H1 (cell line): ENCODE results near the gene SPOCK1. TPM values are rescaled to one million over a fixed set of nuclear protein-coding genes. Genes with fewer than 3 reads are reported as not detected.

ENCODE experiments used
- CTCF ChIA-PET: fragments of 300-600 bp; sonication (Branson Sonifier 250); formaldehyde crosslinking; loops from one replicate; lab custom pipeline; 2021; ENCODE audit not compliant: partially characterized antibody; lab: Charles Lee
- POLR2A ChIA-PET: fragments of 300-600 bp; sonication (Branson Sonifier 250); formaldehyde crosslinking; loops from one replicate; lab custom pipeline; 2021; ENCODE audit warnings: inconsistent platforms; ENCODE audit not compliant: partially characterized antibody; lab: Charles Lee
- DNase-seq, 2 experiments: peaks; one replicate each; pipeline versions ENCODE4 v3.0.0 to v3.0.0-alpha.2; 2010 to 2022; ENCODE audit warnings: low spot score in 2 of 2, low read depth in 1 of 2, mixed read lengths in 1 of 2
- FAIRE-seq: peaks from 2 replicates; lab custom pipeline; 2011; peaks lifted over from hg19 to GRCh38; lab: Jason Lieb, UNC
- H2AFZ ChIP-seq: 2 replicates; pipeline ENCODE4 v1.8.1; 2012; ENCODE audit warnings: low read length, inconsistent platforms
- H2AK5ac ChIP-seq: 2 replicates; pipeline ENCODE4 v1.6.1; 2013; ENCODE audit warnings: low read depth, low read length
- H2BK120ac ChIP-seq: replicated peaks from 2 replicates; pipeline ENCODE3; 2013; ENCODE audit warnings: low read depth, low read length, inconsistent platforms
- H2BK12ac ChIP-seq: 2 replicates; pipeline ENCODE4 v1.6.1; 2013; ENCODE audit warnings: low read depth, low read length
- H2BK15ac ChIP-seq: 2 replicates; pipeline ENCODE4 v1.6.1; 2013; ENCODE audit warnings: low read length
- H2BK20ac ChIP-seq: 2 replicates; pipeline ENCODE4 v1.6.1; 2013; ENCODE audit warnings: low read length
- H2BK5ac ChIP-seq: 2 replicates; pipeline ENCODE4 v1.6.1; 2013; ENCODE audit warnings: low read depth, low read length
- H3K14ac ChIP-seq: 2 replicates; pipeline ENCODE4 v1.6.1; 2013; ENCODE audit warnings: inconsistent platforms; ENCODE audit not compliant: insufficient read length
- H3K18ac ChIP-seq: 2 replicates; pipeline ENCODE4 v1.6.1; 2013; ENCODE audit warnings: low read length; ENCODE audit errors: extremely low read depth
- H3K23ac ChIP-seq: 2 replicates; pipeline ENCODE4 v1.6.1; 2013; ENCODE audit warnings: inconsistent platforms; ENCODE audit not compliant: insufficient read length
- H3K23me2 ChIP-seq: 2 replicates; pipeline ENCODE4 v1.6.1; 2013; ENCODE audit warnings: low read depth, low read length
- H3K27ac ChIP-seq: 2 replicates; pipeline ENCODE4 v1.6.1; 2011; ENCODE audit warnings: low read depth, low read length, inconsistent platforms
- H3K27me3 ChIP-seq, 4 experiments: replicated peaks in 1 of 4; 1 replicate in 1 of 4; 2 replicates in 3 of 4; pipeline versions ENCODE4 v1.6.1 to v1.8.1; 2011 to 2013; ENCODE audit warnings: low read length in 3 of 4, mild to moderate bottlenecking in 3 of 4, inconsistent platforms in 2 of 4, mixed read lengths in 2 of 4, moderate library complexity in 1 of 4; ENCODE audit not compliant: control insufficient read depth in 3 of 4, insufficient read depth in 3 of 4; ENCODE audit errors: extremely low read depth in 1 of 4
- H3K36me3 ChIP-seq, 4 experiments: 2 replicates each; pipeline versions ENCODE4 v1.6.1 to v1.8.1; 2011 to 2013; ENCODE audit warnings: mild to moderate bottlenecking in 4 of 4, low read length in 3 of 4, moderate library complexity in 2 of 4, control low read depth in 1 of 4, inconsistent platforms in 1 of 4; ENCODE audit not compliant: insufficient read depth in 4 of 4, control insufficient read depth in 2 of 4
- H3K4ac ChIP-seq: replicated peaks from 2 replicates; pipeline ENCODE3; 2013; ENCODE audit warnings: low read length, low read depth, mixed read lengths, inconsistent platforms; ENCODE audit not compliant: insufficient read length
- H3K4me1 ChIP-seq, 4 experiments: replicated peaks in 1 of 4; 1 replicate in 1 of 4; 2 replicates in 3 of 4; pipeline versions ENCODE4 v1.6.1 to v1.8.1; 2011 to 2013; ENCODE audit warnings: low read length in 3 of 4, inconsistent platforms in 2 of 4, mixed read lengths in 1 of 4; ENCODE audit not compliant: insufficient read depth in 4 of 4, control insufficient read depth in 3 of 4
- H3K4me2 ChIP-seq, 2 experiments: 2 replicates each; pipeline versions ENCODE4 v1.6.1 to v1.8.1; 2011 to 2013; ENCODE audit warnings: low read depth in 2 of 2, low read length in 2 of 2, control low read depth in 1 of 2, inconsistent platforms in 1 of 2, mild to moderate bottlenecking in 1 of 2; ENCODE audit not compliant: insufficient read depth in 1 of 2
- H3K4me3 ChIP-seq, 4 experiments: fragments of 200-600, 300-600 bp in 1 of 4; sonication (generic), shearing (Covaris generic), sonication (Bioruptor Twin) in 1 of 4; 2 replicates each; pipeline versions ENCODE4 v1.5.1 to v1.8.1; 2011 to 2016; ENCODE audit warnings: low read length in 4 of 4, low read depth in 3 of 4, control low read depth in 2 of 4, inconsistent platforms in 2 of 4, mild to moderate bottlenecking in 2 of 4, mixed read lengths in 1 of 4, moderate library complexity in 1 of 4; ENCODE audit not compliant: insufficient read depth in 2 of 4; ENCODE audit errors: extremely low read depth in 1 of 4
- H3K56ac ChIP-seq: replicated peaks from 2 replicates; pipeline ENCODE3; 2013; ENCODE audit warnings: low read depth, mild to moderate bottlenecking, mixed read lengths, low read length, inconsistent platforms; ENCODE audit not compliant: insufficient read length
- H3K79me1 ChIP-seq: 2 replicates; pipeline ENCODE4 v1.6.1; 2013; ENCODE audit warnings: low read depth, low read length, control low read depth
- H3K79me2 ChIP-seq, 2 experiments: 2 replicates each; pipeline versions ENCODE4 v1.6.1 to v1.8.1; 2012 to 2013; ENCODE audit warnings: low read length in 2 of 2, mild to moderate bottlenecking in 2 of 2, inconsistent platforms in 1 of 2; ENCODE audit not compliant: insufficient read depth in 2 of 2, control insufficient read depth in 1 of 2
- H3K9ac ChIP-seq, 4 experiments: replicated peaks in 1 of 4; 1 replicate in 1 of 4; 2 replicates in 3 of 4; pipeline versions ENCODE4 v1.6.1 to v1.8.1; 2011 to 2013; ENCODE audit warnings: low read depth in 3 of 4, low read length in 3 of 4, control low read depth in 2 of 4, mild to moderate bottlenecking in 2 of 4, moderate library complexity in 2 of 4, inconsistent platforms in 1 of 4; ENCODE audit errors: extremely low read depth in 1 of 4
- H3K9me3 ChIP-seq, 2 experiments: 2 replicates each; pipeline versions ENCODE4 v1.6.1 to v1.8.1; 2012 to 2013; ENCODE audit warnings: mild to moderate bottlenecking in 2 of 2, moderate library complexity in 2 of 2, control low read depth in 1 of 2, inconsistent platforms in 1 of 2, low read depth in 1 of 2, low read length in 1 of 2, mixed read lengths in 1 of 2; ENCODE audit not compliant: insufficient read depth in 2 of 2
- H4K20me1 ChIP-seq, 2 experiments: replicated peaks in 1 of 2; 2 replicates each; pipeline versions ENCODE3 to v1.8.1; 2011 to 2013; ENCODE audit warnings: inconsistent platforms in 2 of 2, low read length in 2 of 2, mild to moderate bottlenecking in 1 of 2; ENCODE audit not compliant: insufficient read depth in 2 of 2, control insufficient read depth in 1 of 2
- H4K5ac ChIP-seq: 2 replicates; pipeline ENCODE4 v1.6.1; 2013; ENCODE audit warnings: low read length, low read depth, mixed read lengths, inconsistent platforms; ENCODE audit not compliant: insufficient read length
- H4K8ac ChIP-seq: 2 replicates; pipeline ENCODE4 v1.8.0; 2013; ENCODE audit warnings: mild to moderate bottlenecking, moderate library complexity, low read length, inconsistent platforms; ENCODE audit not compliant: insufficient read depth; ENCODE audit errors: extremely low read depth
- H4K91ac ChIP-seq: replicated peaks from 2 replicates; pipeline ENCODE3; 2013; ENCODE audit warnings: low read length, mixed read lengths, inconsistent platforms; ENCODE audit not compliant: insufficient read length
- BCL11A ChIP-seq, 2 experiments: IDR thresholded peaks; one replicate each; pipeline ENCODE4 v1.6.1; 2011; ENCODE audit warnings: low read depth in 2 of 2, low read length in 2 of 2, mild to moderate bottlenecking in 2 of 2
- CBX5 ChIP-seq: fragments of 300-800, 300-1000 bp; sonication (generic); IDR thresholded peaks from 2 replicates; pipeline ENCODE4 v1.7.1; 2016; ENCODE audit warnings: antibody characterized with exemption, low read length, low read depth
- CREB1 ChIP-seq: IDR thresholded peaks from 2 replicates; pipeline ENCODE4 v1.6.1; 2012; ENCODE audit warnings: inconsistent platforms
- CTCF ChIP-seq, 3 experiments: IDR thresholded peaks; 1 replicate in 2 of 3; 2 replicates in 1 of 3; pipeline versions ENCODE4 v1.5.1 to v1.6.1; 2011; ENCODE audit warnings: low read length in 3 of 3, mild to moderate bottlenecking in 3 of 3, inconsistent platforms in 2 of 3, low read depth in 1 of 3, moderate library complexity in 1 of 3; ENCODE audit not compliant: insufficient read depth in 1 of 3; ENCODE audit errors: control extremely low read depth in 1 of 3
- EP300 ChIP-seq, 2 experiments: IDR thresholded peaks; 1 replicate in 1 of 2; 2 replicates in 1 of 2; pipeline ENCODE4 v1.6.1; 2011 to 2012; ENCODE audit warnings: low read depth in 2 of 2, low read length in 2 of 2, mild to moderate bottlenecking in 2 of 2, borderline replicate concordance in 1 of 2, inconsistent platforms in 1 of 2, moderate library complexity in 1 of 2
- FOSL1 ChIP-seq: IDR thresholded peaks from 2 replicates; pipeline ENCODE4 v1.6.1; 2011; ENCODE audit warnings: mild to moderate bottlenecking, low read depth, low read length, moderate library complexity; ENCODE audit not compliant: insufficient read depth
- HDAC2 ChIP-seq, 2 experiments: fragments of 300-600 bp in 1 of 2; sonication (generic) in 1 of 2; IDR thresholded peaks; 2 replicates each; pipeline ENCODE4 v1.6.1; 2011 to 2012; ENCODE audit warnings: low read depth in 2 of 2, low read length in 2 of 2, mild to moderate bottlenecking in 2 of 2, moderate library complexity in 2 of 2, borderline replicate concordance in 1 of 2, inconsistent platforms in 1 of 2
- SP1 ChIP-seq: IDR thresholded peaks from 2 replicates; pipeline ENCODE4 v1.6.1; 2011; ENCODE audit warnings: low read depth, low read length
- TAF1 ChIP-seq: IDR thresholded peaks from 2 replicates; pipeline ENCODE4 v1.6.1; 2011; ENCODE audit warnings: mild to moderate bottlenecking, low read depth, low read length
- TCF12 ChIP-seq: IDR thresholded peaks from 2 replicates; pipeline ENCODE4 v1.6.1; 2011; ENCODE audit warnings: low read depth, mild to moderate bottlenecking, low read length
- WGBS, 2 experiments: shearing (Covaris generic) in 1 of 2; methylation state at CpG; one replicate each; pipeline versions ENCODE4 v1.1.6 to v1.1.7; 2013 to 2015; ENCODE audit warnings: low lambda C conversion rate in 2 of 2, mixed read lengths in 2 of 2, inconsistent platforms in 1 of 2, low coverage in 1 of 2, missing lambda C conversion rate in 1 of 2; ENCODE audit not compliant: insufficient replicate concordance in 2 of 2, insufficient coverage in 1 of 2, insufficient read length in 1 of 2; ENCODE audit errors: extremely low coverage in 1 of 2, missing lambda C conversion rate in 1 of 2; 5-methylcytosine and 5-hydroxymethylcytosine counted together
- polyA plus RNA-seq, 7 experiments: library from polyadenylated mRNA; depleted of rRNA in 3 of 7; stranded (reverse) in 5 of 7; unstranded in 2 of 7; fragments of >200 nt in 5 of 7; fragments of 200-250 nt in 2 of 7; gene quantifications; 1 replicate in 5 of 7; 2 replicates in 1 of 7; 4 replicates in 1 of 7; pipeline versions ENCODE4 v1.2.1 to v1.2.3, GENCODE V29; 2011 to 2013; ENCODE audit warnings: missing spikeins in 2 of 7, mixed read lengths in 2 of 7
- total RNA-seq: library from RNA; stranded (reverse); fragmentation: NEBNext Ultra II Directional; extraction: Animal tissue kit (Norgen Biotek cat#: 25700); gene quantifications from 2 replicates; pipeline ENCODE4 v1.2.1, GENCODE V29; 2021

The SPOCK1 gene
- total and polyA plus RNA-seq, 2 of the 8 experiments (the other 6 are each of a cell fraction or from before 2014, with no cell fraction given) = 6.9 to 18.1 TPM

- Histone ChIP-seq H2AK5ac (no peak overlapping the region), H3K14ac (no peak overlapping the region), H3K27me3 (no peaks in the 10 kb centered on the region; a peak in 1 of 7 replicates), H3K4ac (no peak overlapping the region), H4K91ac (no peak overlapping the region), H3K9ac (no peak overlapping the region), H2BK15ac (no peak overlapping the region), H4K8ac (no peak overlapping the region), H3K23ac (no peak overlapping the region), H2AFZ (no peak overlapping the region), H3K79me2 (no peaks in the 10 kb centered on the region), H2BK5ac (no peak overlapping the region), H3K4me3 (no peak overlapping the region), H2BK20ac (no peak overlapping the region), H3K18ac (no peak overlapping the region), H3K27ac (no peak overlapping the region), H4K5ac (no peak overlapping the region), H2BK120ac (no peak overlapping the region), H2BK12ac (no peak overlapping the region), H3K4me2 (no peak overlapping the region), H3K4me1 (peaks cover 0 to 2% (median 0%) of the 10 kb centered on the region in 4 experiments; a peak in 2 of 7 replicates), H3K56ac (no peak overlapping the region), H3K9me3 (no peaks in the 10 kb centered on the region), H3K36me3 (no peaks in the 10 kb centered on the region), H3K79me1 (0 out of 2 replicates have a peak, but pooled peaks cover 2% of the 10 kb centered on the region), H3K23me2 (no peaks in the 10 kb centered on the region), H4K20me1 (no peaks in the 10 kb centered on the region)
- FAIRE-seq (no peak), DNase-seq (no peak)
- 88% methylated on average over 4 of the region's 4 CpGs; no CpG with 5 or more reads in 1 of the 2 experiments for WGBS, 2 experiments
- POLR2A ChIA-PET = interaction anchor here (0.9 to 1.3 kb wide), 2 partner anchors 16 to 193 kb away, joined by 3 read pairs; no protein-coding TSS in a partner anchor
- CTCF ChIA-PET = interaction anchor here (1.1 to 1.6 kb wide), 3 partner anchors 16 to 292 kb away, joined by 3 to 6 read pairs (median 4); no protein-coding TSS in a partner anchor
- TF ChIP-seq FOSL1 = no peak
- no peak for TF ChIP-seq TCF12
- TF ChIP-seq CTCF (IDR thresholded peaks at IDR 0.05; ENCODE audit: control extremely low read depth in 1 of 3, insufficient read depth in 1 of 3, low read depth in 1 of 3, low read length in 3 of 3) = no peak
- no peak for TF ChIP-seq HDAC2 (IDR thresholded peaks at IDR 0.05; ENCODE audit: borderline replicate concordance in 1 of 2, low read depth in 2 of 2, low read length in 2 of 2)
- TF ChIP-seq TAF1 = no peak
- no peak for TF ChIP-seq BCL11A (IDR thresholded peaks at IDR 0.05; ENCODE audit: low read depth in 2 of 2, low read length in 2 of 2)
- TF ChIP-seq EP300 (IDR thresholded peaks at IDR 0.05; ENCODE audit: borderline replicate concordance in 1 of 2, low read depth in 2 of 2, low read length in 2 of 2) = no peak
- TF ChIP-seq CREB1 = no peak
- TF ChIP-seq CBX5 = no peak
- TF ChIP-seq SP1 = no peak
Observed at GRCh38 chr5:137304226-137304874, 194.8 kb downstream of the SPOCK1 start.
